ENCODE results near the gene FSD1L. TPM values are rescaled to one million over a fixed set of nuclear protein-coding genes. Genes with fewer than 3 reads are reported as not detected.

Gene FSD1L
- total RNA-seq, 3 donors from 2014 or later (not counting 1 experiment from before 2014, with no cell fraction given), result 2.0 to 4.2 (median 2.1) TPM

GRCh38 chr9:105503881-105504280 is 56.0 kb downstream of the FSD1L start:
- TF ChIP-seq, protein P1, sequence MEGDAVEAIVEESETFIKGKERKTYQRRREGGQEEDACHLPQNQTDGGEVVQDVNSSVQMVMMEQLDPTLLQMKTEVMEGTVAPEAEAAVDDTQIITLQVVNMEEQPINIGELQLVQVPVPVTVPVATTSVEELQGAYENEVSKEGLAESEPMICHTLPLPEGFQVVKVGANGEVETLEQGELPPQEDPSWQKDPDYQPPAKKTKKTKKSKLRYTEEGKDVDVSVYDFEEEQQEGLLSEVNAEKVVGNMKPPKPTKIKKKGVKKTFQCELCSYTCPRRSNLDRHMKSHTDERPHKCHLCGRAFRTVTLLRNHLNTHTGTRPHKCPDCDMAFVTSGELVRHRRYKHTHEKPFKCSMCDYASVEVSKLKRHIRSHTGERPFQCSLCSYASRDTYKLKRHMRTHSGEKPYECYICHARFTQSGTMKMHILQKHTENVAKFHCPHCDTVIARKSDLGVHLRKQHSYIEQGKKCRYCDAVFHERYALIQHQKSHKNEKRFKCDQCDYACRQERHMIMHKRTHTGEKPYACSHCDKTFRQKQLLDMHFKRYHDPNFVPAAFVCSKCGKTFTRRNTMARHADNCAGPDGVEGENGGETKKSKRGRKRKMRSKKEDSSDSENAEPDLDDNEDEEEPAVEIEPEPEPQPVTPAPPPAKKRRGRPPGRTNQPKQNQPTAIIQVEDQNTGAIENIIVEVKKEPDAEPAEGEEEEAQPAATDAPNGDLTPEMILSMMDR (IDR thresholded peaks at IDR 0.05), result no peak
- no peak overlapping the region for H3K27ac ChIP-seq (ENCODE audit: low read length)
- H3K4me1 Mint-ChIP-seq, result no peaks in the 10 kb centered on the region
- H3K4me3 ChIP-seq (ENCODE audit: low read length), result no peak overlapping the region
- H3K36me3 ChIP-seq (ENCODE audit: control insufficient read depth, insufficient read depth, low read length), result no peaks in the 10 kb centered on the region
- H3K27me3 Mint-ChIP-seq (ENCODE audit: low read depth in 2 of 2), result no peaks in the 10 kb centered on the region
- H3K36me3 Mint-ChIP-seq, result no peaks in the 10 kb centered on the region
- no peaks in the 10 kb centered on the region for H3K27me3 ChIP-seq (ENCODE audit: control insufficient read depth, insufficient read depth, low read length)
- H3K9me3 Mint-ChIP-seq, result no peaks in the 10 kb centered on the region
- no peaks in the 10 kb centered on the region for H3K4me1 ChIP-seq (ENCODE audit: control insufficient read depth, insufficient read depth, low read length)
- no peaks in the 10 kb centered on the region for H3K9me3 ChIP-seq (ENCODE audit: control insufficient read depth, insufficient read depth, low read length)
- H3K4me3 Mint-ChIP-seq, result no peak overlapping the region
- intact Hi-C loops (cut with micrococcal nuclease), result no loop called here
- ATAC-seq (no peak), DNase-seq (no peak)
- H3K27ac Mint-ChIP-seq, result no peak overlapping the region

DNA sequence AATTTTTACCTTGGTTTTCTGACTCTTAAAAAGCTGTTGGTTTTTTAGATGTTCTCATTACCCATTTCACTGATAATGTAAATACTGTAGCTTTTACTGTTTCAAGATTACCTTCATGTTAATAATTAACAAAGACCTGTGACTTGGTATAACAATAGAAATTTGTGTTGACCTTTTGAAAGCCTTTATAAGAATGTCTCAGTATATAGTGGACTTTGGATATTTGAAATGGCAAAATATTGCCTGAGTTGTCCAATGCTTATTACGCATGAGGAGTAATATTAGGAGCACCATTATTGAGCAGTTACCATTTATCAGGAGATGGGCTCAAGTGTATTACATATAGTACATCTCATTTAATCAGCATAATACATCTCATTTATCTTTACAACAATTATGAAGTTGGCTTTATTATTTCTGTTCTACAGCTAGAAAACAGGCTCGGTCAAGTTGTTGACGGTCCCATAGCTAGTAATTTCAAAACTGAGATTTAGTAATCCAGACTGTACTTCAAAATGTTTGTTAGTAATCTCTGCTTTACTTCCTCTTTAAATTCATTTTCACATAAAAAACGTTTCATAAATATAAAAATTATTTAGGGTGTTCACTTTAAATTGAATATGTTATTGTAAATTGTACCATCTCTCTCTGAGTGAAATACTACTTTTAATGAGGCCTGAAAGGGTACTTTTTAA is 59.4 kb downstream of the FSD1L start:
- Histone ChIP-seq H3K4me3 (ENCODE audit: low read length) (no peak overlapping the region), H3K9me3 (ENCODE audit: control insufficient read depth, insufficient read depth, low read length) (no peaks in the 10 kb centered on the region), H3K27me3 (ENCODE audit: control insufficient read depth, insufficient read depth, low read length) (no peaks in the 10 kb centered on the region), H3K4me1 (ENCODE audit: control insufficient read depth, insufficient read depth, low read length) (no peaks in the 10 kb centered on the region), H3K36me3 (ENCODE audit: control insufficient read depth, insufficient read depth, low read length) (no peaks in the 10 kb centered on the region), H3K27ac (ENCODE audit: low read length) (no peak overlapping the region)
- Mint-ChIP-seq H3K27me3 (ENCODE audit: low read depth in 2 of 2) (no peaks in the 10 kb centered on the region), H3K4me3 (no peak overlapping the region), H3K27ac (no peak overlapping the region), H3K4me1 (no peaks in the 10 kb centered on the region), H3K36me3 (no peaks in the 10 kb centered on the region), H3K9me3 (no peaks in the 10 kb centered on the region)
- no peak for ATAC-seq
- TF ChIP-seq, protein P1 (IDR thresholded peaks at IDR 0.05), result no peak
- DNase-seq, result no peak
- 69% methylated on average over 2 of the region's 4 CpGs for WGBS (ENCODE audit: insufficient coverage)
- intact Hi-C loops (cut with micrococcal nuclease), result no loop called here

DNA sequence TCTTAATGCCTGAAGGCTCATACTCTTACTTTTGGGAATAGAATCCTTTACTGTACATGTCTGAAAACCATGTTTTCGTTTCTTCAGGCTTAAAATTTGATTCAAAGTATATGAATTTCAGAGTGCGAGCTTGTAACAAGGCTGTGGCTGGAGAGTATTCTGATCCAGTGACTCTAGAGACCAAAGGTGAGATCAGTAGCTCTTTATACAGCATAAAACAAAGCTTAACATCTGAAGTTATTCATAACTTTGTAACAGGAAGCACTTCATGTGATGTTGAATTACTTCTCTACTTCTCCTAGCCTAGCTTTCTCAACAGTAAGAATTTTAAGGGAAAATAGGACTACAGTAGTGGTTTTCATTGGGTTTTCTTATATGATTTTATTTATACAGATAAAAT is 60.7 kb downstream of the FSD1L start:
- H3K4me3 Mint-ChIP-seq, result no peak overlapping the region
- WGBS (ENCODE audit: insufficient coverage), result 97% methylated on average over 2 of the region's 2 CpGs

More for the DNA sequence above, 60.7 kb downstream of the FSD1L start:
- Mint-ChIP-seq H3K9me3 (no peaks in the 10 kb centered on the region), H3K27ac (no peak overlapping the region), H3K27me3 (ENCODE audit: low read depth in 2 of 2) (no peaks in the 10 kb centered on the region), H3K4me1 (no peaks in the 10 kb centered on the region), H3K36me3 (no peaks in the 10 kb centered on the region)
- no peaks in the 10 kb centered on the region for H3K4me1 ChIP-seq (ENCODE audit: control insufficient read depth, insufficient read depth, low read length)
- no peaks in the 10 kb centered on the region for H3K9me3 ChIP-seq (ENCODE audit: control insufficient read depth, insufficient read depth, low read length)
- DNase-seq (no peak), ATAC-seq (no peak)
- no peaks in the 10 kb centered on the region for H3K27me3 ChIP-seq (ENCODE audit: control insufficient read depth, insufficient read depth, low read length)
- TF ChIP-seq, protein P1 (IDR thresholded peaks at IDR 0.05), result no peak
- no peak overlapping the region for H3K4me3 ChIP-seq (ENCODE audit: low read length)
- H3K36me3 ChIP-seq (ENCODE audit: control insufficient read depth, insufficient read depth, low read length), result no peaks in the 10 kb centered on the region
- intact Hi-C loops (cut with micrococcal nuclease), result no loop called here
- H3K27ac ChIP-seq (ENCODE audit: low read length), result no peak overlapping the region
